Spleen (tissue), 11 donors: ENCODE data around the gene PRDX3. TPM values are rescaled to one million over a fixed set of nuclear protein-coding genes. Genes with fewer than 3 reads are reported as not detected.
A peak's percentile ranks its signal among the peaks of the same experiment; 100 is the strongest.

ENCODE experiments used
- DNase-seq: peaks from one replicate; pipeline ENCODE4 v3.0.0-alpha.2; 2020
- H3K27ac ChIP-seq, 8 donors: fragments of 200-600 bp; sonication (generic) in 7 of 8; 1 replicate in 4 of 8; 2 replicates in 4 of 8; pipeline versions ENCODE4 v1.5.0 to v1.8.0; 2016 to 2021; ENCODE audit warnings: inconsistent platforms in 4 of 8, mild to moderate bottlenecking in 4 of 8, moderate library complexity in 1 of 8
- H3K27me3 ChIP-seq, 7 donors: fragments of 200-600 bp; sonication (generic) in 6 of 7; replicated peaks in 1 of 7; 1 replicate in 4 of 7; 2 replicates in 3 of 7; pipeline versions ENCODE4 v1.5.0 to v1.8.0; 2016 to 2021; ENCODE audit warnings: inconsistent platforms in 3 of 7, mild to moderate bottlenecking in 1 of 7
- H3K36me3 ChIP-seq, 6 donors: fragments of 200-600 bp; sonication (generic) in 5 of 6; 1 replicate in 4 of 6; 2 replicates in 2 of 6; pipeline versions ENCODE4 v1.5.0 to v1.8.0; 2016 to 2021; ENCODE audit warnings: inconsistent platforms in 2 of 6
- H3K4me1 ChIP-seq, 6 donors: fragments of 200-600 bp; sonication (generic) in 5 of 6; 1 replicate in 3 of 6; 2 replicates in 3 of 6; pipeline versions ENCODE4 v1.5.0 to v1.8.0; 2016 to 2021; ENCODE audit warnings: inconsistent platforms in 3 of 6
- H3K4me3 ChIP-seq, 8 donors: fragments of 200-600 bp; sonication (generic) in 7 of 8; 1 replicate in 4 of 8; 2 replicates in 4 of 8; pipeline versions ENCODE4 v1.5.0 to v1.8.0; 2016 to 2021; ENCODE audit warnings: inconsistent platforms in 4 of 8, mild to moderate bottlenecking in 4 of 8, moderate library complexity in 2 of 8
- H3K9me3 ChIP-seq, 8 donors: fragments of 200-600 bp; sonication (generic) in 7 of 8; 1 replicate in 4 of 8; 2 replicates in 4 of 8; pipeline versions ENCODE4 v1.5.0 to v1.8.0; 2016 to 2021; ENCODE audit warnings: inconsistent platforms in 4 of 8
- CTCF ChIP-seq, 11 experiments: fragments of 200-600 bp in 7 of 11; fragments of 450-650 bp in 4 of 11; sonication (generic) in 4 of 11; IDR thresholded peaks in 8 of 11; conservative IDR thresholded peaks in 3 of 11; 1 replicate in 7 of 11; 2 replicates in 4 of 11; pipeline versions ENCODE4 v1.4.0 to v1.8.0; 2016 to 2021; ENCODE audit warnings: antibody characterized with exemption in 11 of 11, inconsistent platforms in 4 of 11, mild to moderate bottlenecking in 1 of 11
- POLR2A ChIP-seq, 3 donors: fragments of 450-650 bp; IDR thresholded peaks; one replicate each; pipeline ENCODE4 v1.5.1; 2017; ENCODE audit warnings: antibody characterized with exemption in 3 of 3, mild to moderate bottlenecking in 1 of 3
- POLR2AphosphoS5 ChIP-seq, 3 donors: sonication (generic); formaldehyde crosslinking; IDR thresholded peaks; one replicate each; pipeline ENCODE4 v1.5.1; 2017; ENCODE audit warnings: antibody characterized with exemption in 3 of 3
- WGBS, 5 donors: extraction: QIAGEN DNeasy Blood & Tissue Kit in 3 of 5; methylation state at CpG; one replicate each; pipeline versions ENCODE4 v1.1.5 to v1.1.7; 2013 to 2018; 5-methylcytosine and 5-hydroxymethylcytosine counted together
- intact Hi-C: fragments of 100-400 bp; cut with DNase I; formaldehyde crosslinking; loops from one replicate; pipeline ENCODE4 v1.15.0; 2023; ENCODE audit warnings: low total_unique reads
- polyA plus RNA-seq, 3 donors: library from polyadenylated mRNA; stranded (reverse); fragments of 200-250 nt; gene quantifications; one replicate each; pipeline ENCODE4 v1.2.1, GENCODE V29; 2013
- total RNA-seq, 7 donors: library from RNA; depleted of rRNA in 3 of 7; stranded (reverse); fragments of >200 nt in 3 of 7; fragmentation: NEBNext Ultra II Directional in 4 of 7; extraction: Animal tissue kit (Norgen Biotek cat#: 25700) in 4 of 7; gene quantifications; one replicate each; pipeline versions ENCODE4 v1.1.0 to v1.2.1, GENCODE V29; 2016 to 2021
- donor health status: healthy with polysubstance abuse.
- donor health status: DM: no; HTN: no; CAD: no; lungs with moderate emphysema.
- donor health status: DM: no; HTN: no; CAD: no.
- donor health status: Bipolar disorder and iron deficiency.
- donor health status: healthy.
- donor health status: DM: no; HTN: no; CAD: no.
- donor health status: DM: yes; HTN: yes; CAD: no.

The PRDX3 gene
- total and polyA plus RNA-seq, 10 donors, result 61.9 to 138 (median 96.5) TPM

- peak; percentile 93 for DNase-seq
Observed at GRCh38 chr10:119205894-119206602, 27.4 kb upstream of the PRDX3 start.

GRCh38 chr10:119203006-119203405, 24.4 kb upstream of the PRDX3 start:
- no peak overlapping the region for H3K4me3 ChIP-seq
- H3K9me3 ChIP-seq, result no peaks in the 10 kb centered on the region
- H3K4me1 ChIP-seq, result peaks cover 9 to 47% (median 16%) of the 10 kb centered on the region in 6 donors
- intact Hi-C loops, result loop anchor here (5.0 kb wide), 1 partner anchor 244 kb away; no protein-coding TSS in a partner anchor
- H3K36me3 ChIP-seq, result no peaks in the 10 kb centered on the region
- no peak for DNase-seq
- H3K27me3 ChIP-seq, result no peaks in the 10 kb centered on the region
- 67 to 78% (median 74%) methylated on average over 4 of the region's 4 CpGs for WGBS, 5 donors
- TF ChIP-seq POLR2AphosphoS5 (IDR thresholded peaks at IDR 0.05), result peak in 1 of 3 donors; percentile 42
- no peak for TF ChIP-seq POLR2A (IDR thresholded peaks at IDR 0.05)
- H3K27ac ChIP-seq, result peak overlapping the region in 6 of 8 donors; percentile 26 to 58 (median 48)

More at GRCh38 chr10:119205894-119206602, 27.4 kb upstream of the PRDX3 start:
- intact Hi-C loops, result loop anchor here (5.0 kb wide), 2 partner anchors 101 to 211 kb away; no protein-coding TSS in a partner anchor
- H3K36me3 ChIP-seq, result no peaks in the 10 kb centered on the region
- TF ChIP-seq POLR2A (IDR thresholded peaks at IDR 0.05), result no peak
- TF ChIP-seq POLR2AphosphoS5 (IDR thresholded peaks at IDR 0.05), result peak; percentile 73 to 80 (median 79)
- WGBS, 5 donors, result 20 to 30% (median 23%) methylated on average over 17 of the region's 17 CpGs
- peaks cover 7 to 59% (median 40%) of the 10 kb centered on the region in 6 donors for H3K4me1 ChIP-seq
- no peaks in the 10 kb centered on the region for H3K9me3 ChIP-seq
- H3K4me3 ChIP-seq, result peak overlapping the region; percentile 43 to 96 (median 86)
- H3K27me3 ChIP-seq, result no peaks in the 10 kb centered on the region
- peak overlapping the region; percentile 91 to 99 (median 97) for H3K27ac ChIP-seq

- intact Hi-C loops, result loop anchor here (5.0 kb wide), 1 partner anchor 246 kb away; no protein-coding TSS in a partner anchor
- H3K4me3 ChIP-seq, result no peak overlapping the region
- H3K27me3 ChIP-seq, result no peaks in the 10 kb centered on the region
- TF ChIP-seq CTCF (IDR thresholded peaks at IDR 0.05 in 8 of 11, conservative IDR thresholded peaks at IDR 0.05 in 3 of 11), result no peak
- TF ChIP-seq POLR2AphosphoS5 (IDR thresholded peaks at IDR 0.05), result no peak
- no peak for TF ChIP-seq POLR2A (IDR thresholded peaks at IDR 0.05)
- peaks cover 8 to 40% (median 12%) of the 10 kb centered on the region in 6 donors for H3K4me1 ChIP-seq
- WGBS, 5 donors, result 67 to 88% (median 77%) methylated on average over 1 of the region's 1 CpG
- no peaks in the 10 kb centered on the region for H3K36me3 ChIP-seq
- no peak for DNase-seq
- H3K9me3 ChIP-seq, result no peaks in the 10 kb centered on the region
- no peak overlapping the region for H3K27ac ChIP-seq
Observed at GRCh38 chr10:119201233-119201632, 22.6 kb upstream of the PRDX3 start.

GRCh38 chr10:119199231-119199992, 20.8 kb upstream of the PRDX3 start:
- DNase-seq, result no peak
- intact Hi-C loops, result no loop called here

More at GRCh38 chr10:119199231-119199992, 20.8 kb upstream of the PRDX3 start:
- Histone ChIP-seq H3K27ac (no peak overlapping the region), H3K36me3 (no peaks in the 10 kb centered on the region), H3K9me3 (no peaks in the 10 kb centered on the region), H3K4me1 (peaks cover 0 to 31% (median 5%) of the 10 kb centered on the region in 6 donors), H3K27me3 (no peaks in the 10 kb centered on the region), H3K4me3 (no peak overlapping the region)
- WGBS, 5 donors, result 56 to 61% (median 61%) methylated on average over 8 to 9 of the region's 9 CpGs
- TF ChIP-seq POLR2AphosphoS5 (IDR thresholded peaks at IDR 0.05) (peak in 1 of 3 donors; percentile 50), CTCF (IDR thresholded peaks at IDR 0.05 in 8 of 11, conservative IDR thresholded peaks at IDR 0.05 in 3 of 11) (peak; percentile 17 to 85 (median 73)), POLR2A (IDR thresholded peaks at IDR 0.05) (no peak)
